HG03460 (cell line): ENCODE measurements around the gene MAP3K15.
"Not testable (repeated sequence)": the region's sequence is repeated elsewhere in the genome, so short reads cannot be mapped to it uniquely, and the experiment has no call there.

Experiments used
- ATAC-seq: cut with Tn5 transposase; IDR thresholded peaks from one replicate; pipeline ENCODE4 v1.9.1; 2021; ENCODE audit not compliant: unreplicated experiment

MAP3K15 gene

DNA sequence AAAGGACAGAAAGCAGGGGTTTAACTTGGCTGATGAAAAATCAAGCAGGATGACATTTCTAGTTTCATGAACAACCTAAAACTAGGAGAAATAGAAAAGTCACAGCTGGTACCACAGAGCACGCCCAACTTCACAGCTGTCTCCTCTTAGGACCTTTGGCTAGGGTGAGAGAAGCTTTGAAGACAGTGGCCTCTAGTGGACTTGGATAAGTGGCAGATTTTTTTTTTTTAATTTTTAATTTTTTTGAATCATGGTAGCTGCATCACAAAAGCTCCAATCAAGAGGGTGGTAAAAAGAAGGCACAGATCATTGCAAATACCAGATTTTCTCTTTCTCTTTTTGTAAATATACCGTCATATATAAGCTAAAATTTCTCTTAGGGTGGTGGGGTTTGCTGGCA, 20.2 kb upstream of the MAP3K15 start:
- no peak for ATAC-seq

DNA sequence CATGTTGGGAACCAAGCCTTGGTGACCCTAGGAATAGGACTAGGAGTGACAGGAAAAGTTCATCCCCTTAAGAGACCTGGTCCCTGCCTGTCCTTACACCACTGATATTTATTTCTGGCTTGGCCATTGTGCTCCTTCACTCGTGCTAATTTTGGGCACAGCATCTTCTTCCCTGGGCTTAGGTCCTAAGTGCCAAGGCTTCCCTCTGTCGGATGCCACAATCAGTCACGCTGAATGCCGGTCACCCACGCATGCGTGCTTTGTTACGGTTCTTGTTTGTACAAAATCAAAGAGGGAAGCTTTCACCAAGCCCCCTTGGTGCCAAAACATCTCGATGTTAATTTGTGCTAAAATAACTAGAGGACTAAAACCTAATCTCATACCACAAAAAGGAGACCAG, 17.4 kb upstream of the MAP3K15 start:
- ATAC-seq: no peak

DNA sequence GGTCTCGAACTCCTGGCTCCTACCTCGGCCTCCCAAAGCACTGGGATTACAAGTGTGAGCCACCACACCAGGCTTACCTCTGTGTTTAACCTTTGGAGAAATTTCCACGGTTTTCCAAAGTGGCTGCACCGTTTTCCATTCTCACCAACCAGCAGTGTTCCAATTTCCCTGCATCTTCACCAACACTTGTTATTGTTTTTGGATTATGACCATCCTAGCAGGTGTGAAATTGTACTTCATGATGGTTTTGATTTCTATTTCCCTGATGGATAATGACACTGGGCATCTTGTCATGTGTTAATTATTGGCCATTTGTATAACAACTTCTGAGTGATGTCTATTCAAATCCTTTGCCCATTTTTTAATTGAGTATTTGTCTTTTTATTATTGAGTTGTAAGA, 2.7 kb upstream of the MAP3K15 start:
- ATAC-seq: no peak

DNA sequence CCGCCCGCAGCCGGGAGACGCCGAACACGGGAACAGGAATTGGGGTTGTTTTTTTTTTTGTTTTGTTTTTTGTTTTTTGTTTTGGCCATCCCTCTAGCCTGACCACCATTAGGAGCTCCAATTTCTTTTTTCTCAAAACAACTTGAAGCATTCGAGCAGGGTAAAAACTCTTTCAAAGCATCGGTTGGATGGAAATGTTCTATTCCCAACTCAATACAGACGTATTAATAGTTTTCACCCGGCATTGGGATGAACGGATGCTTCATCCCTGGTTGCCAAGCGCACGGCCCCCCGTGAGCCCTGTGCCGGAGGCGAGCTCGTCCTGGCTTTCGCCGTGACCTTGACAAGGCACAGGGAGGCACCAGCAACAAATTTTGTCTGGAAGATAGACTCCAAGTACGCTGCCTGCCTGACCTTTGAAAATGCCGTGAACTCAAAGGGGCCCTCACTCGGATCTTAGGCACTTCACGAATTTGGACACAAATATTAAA, 352 bp upstream of the MAP3K15 start:
- no peak for ATAC-seq

DNA sequence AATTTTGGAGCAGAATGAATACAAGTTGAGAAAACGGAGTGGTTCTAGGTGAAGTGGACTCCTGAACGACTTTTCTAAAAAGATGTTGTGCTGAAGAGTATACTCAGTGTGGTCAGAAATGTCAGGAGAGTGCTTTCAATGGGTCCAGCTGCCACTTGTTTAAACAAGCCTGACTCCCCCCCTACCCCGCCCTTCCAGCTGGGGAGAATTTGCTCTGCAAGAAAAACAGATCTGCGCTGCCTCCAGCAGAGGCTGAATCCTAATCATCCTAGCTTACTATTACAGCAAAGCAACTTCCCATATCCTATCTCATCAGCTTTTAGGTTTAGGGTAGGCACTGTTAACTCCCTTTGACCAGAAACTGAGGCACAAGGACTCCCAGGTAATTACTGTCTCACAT, 1.9 kb downstream of the MAP3K15 start:
- ATAC-seq: no peak

DNA sequence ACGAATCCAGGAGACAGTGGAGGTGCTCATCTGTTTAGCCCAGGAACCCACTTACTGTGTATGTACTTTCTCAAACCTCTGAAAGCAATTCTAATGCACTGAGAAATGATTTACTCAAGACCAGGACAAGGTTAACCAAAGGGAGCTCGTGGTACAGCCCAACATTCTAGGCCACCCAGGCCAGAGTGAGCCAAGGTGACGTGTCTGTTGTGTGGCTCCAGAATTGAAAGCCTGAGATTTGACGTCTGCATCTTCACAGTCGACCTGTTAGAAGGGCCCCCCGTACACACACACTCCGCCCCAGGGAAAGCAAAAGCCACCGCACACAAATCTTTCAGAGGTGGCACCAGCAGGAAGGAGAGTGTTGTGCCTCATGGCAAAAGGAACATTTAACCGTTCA, 2.3 kb downstream of the MAP3K15 start:
- no peak for ATAC-seq

DNA sequence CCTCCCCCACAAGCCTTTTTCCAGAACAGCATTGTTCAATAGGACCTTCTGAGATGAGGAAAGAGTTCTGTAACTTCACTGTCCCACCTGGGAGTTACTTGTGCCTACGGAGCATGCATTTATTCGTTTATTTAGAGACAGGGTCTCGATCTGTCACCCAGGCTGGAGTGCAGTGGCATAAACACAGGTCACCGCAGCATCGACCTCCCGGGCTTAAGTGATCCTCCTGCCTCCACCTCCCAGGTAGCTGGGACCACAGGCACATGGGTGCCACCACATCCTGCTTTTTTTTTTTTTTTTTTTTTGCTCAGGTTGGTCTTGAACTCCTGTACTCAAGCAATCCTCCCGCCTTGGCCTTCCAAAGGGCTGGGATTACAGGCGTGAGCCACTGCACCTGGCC, 2.9 kb downstream of the MAP3K15 start:
- ATAC-seq: no peak

DNA sequence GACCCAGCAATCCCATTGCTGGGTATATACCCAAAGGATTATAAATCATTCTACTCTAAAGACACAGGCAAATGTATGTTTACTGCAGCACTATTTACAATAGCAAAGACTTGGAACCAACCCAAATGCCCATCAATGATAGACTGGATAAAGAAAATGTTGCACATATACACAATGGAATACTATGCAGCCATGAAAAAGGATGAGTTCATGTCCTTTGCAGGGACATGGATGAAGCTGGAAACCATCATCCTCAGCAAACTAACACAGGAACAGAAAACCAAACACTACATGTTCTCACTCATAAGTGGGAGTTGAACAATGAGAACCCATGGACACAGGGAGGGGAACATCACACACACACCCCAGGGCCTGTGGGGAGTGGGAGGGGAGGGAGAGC, 3.5 kb downstream of the MAP3K15 start:
- ATAC-seq: not testable (repeated sequence)

DNA sequence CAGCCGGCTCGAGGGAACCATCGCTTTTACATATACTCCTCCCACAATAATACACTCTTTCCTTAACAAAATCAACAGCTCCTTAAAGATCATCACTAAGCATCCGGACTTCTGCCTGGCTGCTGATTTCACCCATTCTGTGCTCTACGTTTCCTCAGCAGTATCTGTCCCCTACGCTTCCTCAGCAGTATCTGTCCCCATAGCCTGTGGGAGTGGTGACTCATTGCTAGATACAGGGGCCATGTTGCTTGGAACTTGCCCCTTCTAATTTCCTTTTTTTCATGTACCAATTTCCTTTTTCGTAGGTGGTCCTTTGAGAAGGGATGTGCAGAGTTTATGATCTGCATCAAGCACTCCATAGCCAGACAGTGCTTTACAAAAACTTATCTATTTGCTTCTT, 18.6 kb downstream of the MAP3K15 start:
- no peak for ATAC-seq

DNA sequence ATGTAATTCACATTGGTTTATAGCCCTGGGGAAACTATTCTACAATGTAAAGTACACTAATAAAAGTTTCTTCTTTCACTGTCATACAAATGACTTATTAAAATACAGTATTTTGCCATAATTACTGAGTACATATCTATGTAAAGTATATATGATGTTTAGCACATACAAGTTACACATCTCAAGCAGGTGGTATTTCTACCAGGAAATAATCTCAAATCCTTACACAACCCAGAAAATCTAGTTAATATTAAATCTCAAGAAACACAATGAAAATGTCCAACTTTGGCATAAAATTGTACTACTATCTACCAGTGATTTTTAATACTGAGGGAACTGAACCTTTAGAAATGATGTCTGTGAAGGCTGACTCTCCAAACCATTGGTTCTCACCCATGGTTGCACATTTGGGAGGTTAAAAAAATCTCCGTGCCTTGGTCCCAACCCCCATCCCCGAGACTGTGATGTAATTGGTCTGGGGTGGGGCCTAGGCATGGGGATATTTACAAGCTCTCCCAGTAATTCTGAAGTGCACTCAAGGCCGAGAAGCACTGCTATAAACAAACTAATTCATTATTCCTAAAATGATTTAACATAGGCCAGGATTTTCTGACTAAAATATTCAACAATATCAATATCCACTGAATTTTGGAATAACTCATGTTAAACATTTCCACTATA, 27.6 kb downstream of the MAP3K15 start:
- ATAC-seq: no peak

DNA sequence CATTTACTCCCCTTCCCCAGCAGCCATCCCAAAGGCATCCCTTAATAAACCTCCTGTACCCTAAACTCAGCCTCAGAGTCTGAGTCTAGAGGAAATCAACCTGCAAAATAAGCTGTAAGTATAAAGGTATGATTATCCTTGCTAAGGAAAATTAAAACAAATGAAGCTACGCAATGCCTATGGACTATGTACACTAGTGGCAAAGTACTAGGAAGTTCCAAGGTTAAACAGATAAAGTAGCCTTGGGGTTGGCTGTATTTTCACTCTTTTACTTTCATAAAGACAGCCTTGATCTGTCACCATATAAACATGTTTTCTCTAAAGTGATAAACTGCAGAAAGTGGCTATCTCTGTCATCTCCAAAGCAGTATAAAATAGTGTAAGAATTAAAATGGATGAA, 35.9 kb downstream of the MAP3K15 start:
- ATAC-seq: no peak

DNA sequence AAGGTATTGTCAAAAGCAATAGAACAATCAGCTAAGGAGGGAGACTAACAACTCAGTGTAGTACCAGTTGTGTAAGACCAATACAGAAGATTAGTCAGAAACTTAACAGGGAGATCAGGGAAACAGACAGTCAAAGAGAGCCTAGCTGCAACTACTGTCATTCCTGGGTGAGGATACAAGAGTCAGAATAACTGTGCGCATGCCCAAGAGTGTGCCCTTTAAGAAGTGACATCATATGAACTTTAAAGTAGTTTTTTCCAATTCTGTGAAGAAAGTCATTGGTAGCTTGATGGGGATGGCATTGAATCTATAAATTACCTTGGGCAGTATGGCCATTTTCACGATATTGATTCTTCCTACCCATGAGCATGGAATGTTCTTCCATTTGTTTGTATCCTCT, 46.9 kb downstream of the MAP3K15 start:
- ATAC-seq: not testable (repeated sequence)

DNA sequence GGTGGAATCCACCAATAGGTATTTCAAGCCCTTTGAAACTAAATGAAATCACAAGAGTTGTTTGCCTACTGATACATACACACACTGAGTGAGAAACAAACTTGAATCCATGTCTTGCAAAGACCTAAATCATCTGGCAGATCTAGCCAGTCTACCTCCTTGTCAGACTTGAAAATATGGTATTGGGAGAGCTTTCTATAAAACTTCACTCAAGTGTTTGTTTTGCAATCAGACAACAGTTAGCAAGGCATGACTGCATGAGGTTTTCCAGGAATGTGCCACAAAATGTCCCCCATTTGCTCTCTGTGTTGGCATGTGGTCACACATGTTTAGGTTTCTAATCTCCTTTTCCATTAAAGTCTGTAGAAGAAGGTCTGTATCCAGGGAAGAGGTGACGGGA, 52.4 kb downstream of the MAP3K15 start:
- ATAC-seq: no peak

DNA sequence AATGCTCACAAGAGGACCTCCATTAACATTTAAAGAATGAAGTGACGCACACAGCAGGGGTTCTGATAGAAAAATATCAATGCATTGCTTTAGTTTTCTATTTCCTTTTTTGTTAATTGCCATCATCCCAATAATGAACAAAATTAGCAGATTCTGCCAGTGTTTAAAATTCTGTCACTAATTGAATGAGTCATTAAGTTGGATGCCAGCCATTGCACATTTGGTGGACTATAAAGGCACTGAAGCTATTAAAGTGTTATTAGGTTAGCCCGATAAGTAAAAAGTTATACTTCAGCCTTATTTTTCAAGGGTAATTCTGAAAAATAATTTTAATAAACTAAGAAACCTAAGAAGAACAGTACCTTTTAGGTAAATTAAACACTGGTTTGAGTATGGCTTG, 53.1 kb downstream of the MAP3K15 start:
- ATAC-seq: no peak

DNA sequence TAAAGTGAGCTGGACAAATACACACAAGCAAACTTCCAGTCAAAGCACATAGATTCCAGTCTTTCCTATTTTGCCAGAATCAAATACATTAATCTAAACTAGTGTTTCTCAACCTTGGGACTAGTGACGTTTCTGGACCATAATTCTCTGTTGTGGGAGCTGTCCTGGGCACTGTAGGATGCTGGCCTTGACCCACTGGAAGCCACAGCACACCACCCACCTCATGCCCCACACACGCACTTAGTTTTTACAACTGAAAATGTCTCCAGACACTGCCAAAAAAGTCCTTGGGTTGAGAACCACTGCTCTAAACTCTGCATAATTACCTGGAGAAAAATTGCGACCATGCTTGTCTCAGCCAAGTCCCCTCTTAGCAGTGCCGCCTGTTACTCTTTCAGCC, 57.6 kb downstream of the MAP3K15 start:
- no peak for ATAC-seq

DNA sequence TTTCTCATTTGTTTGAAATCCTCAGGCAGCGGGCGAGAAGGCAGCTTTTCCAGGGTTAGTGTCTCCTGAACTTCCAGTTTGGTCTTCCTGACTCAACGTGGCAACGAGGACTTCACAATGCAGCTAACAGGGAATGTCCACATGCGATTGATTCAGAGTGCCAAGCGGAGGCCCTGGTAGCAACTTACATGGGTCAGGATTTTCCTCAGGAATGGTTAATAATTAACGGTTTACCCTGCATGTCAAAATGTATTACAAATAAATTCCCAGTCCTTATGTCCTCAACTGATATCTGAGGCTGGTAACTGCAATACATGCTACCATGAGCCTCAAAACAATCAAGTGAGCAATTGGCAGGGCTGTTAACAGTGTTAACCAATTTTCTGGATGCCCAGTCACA, 67.2 kb downstream of the MAP3K15 start:
- ATAC-seq: no peak

DNA sequence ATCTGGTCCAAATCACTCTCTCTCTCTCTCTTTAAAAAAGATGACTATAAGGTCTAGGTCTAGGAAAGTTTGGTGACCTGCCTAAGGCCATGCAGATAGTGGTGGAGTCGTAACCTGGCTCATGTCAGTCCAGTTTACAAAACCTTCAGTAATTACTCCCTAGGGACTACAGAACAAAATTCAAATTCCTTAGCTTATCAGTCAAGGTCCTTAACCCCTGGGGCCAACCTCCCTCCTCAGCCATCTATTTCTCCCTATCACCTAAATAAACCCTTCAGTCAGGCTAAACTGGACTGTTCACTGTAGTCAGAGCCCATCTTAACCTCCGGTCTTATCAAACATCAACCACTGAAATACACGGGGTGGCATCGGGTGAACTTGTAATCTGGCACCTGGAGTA, 68.9 kb downstream of the MAP3K15 start:
- ATAC-seq: no peak

DNA sequence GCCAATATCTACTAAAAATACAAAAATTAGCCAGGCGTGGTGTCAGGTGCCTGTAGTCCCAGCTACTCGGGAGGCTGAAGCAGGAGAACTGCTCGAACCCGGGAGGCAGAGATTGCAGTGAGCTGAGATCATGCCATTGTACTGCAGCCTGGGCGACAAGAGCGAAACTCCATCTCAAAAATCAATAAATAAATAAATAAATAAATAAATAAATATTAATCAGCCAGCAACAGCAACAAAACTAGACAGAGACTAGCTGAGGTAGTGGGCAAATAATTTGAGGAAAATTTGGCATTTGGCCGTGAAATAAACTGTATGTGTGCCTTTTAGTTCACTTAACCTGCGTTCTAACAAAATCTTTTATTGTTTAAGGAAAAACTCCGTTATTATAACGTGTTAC, 69.5 kb downstream of the MAP3K15 start:
- ATAC-seq: not testable (repeated sequence)

DNA sequence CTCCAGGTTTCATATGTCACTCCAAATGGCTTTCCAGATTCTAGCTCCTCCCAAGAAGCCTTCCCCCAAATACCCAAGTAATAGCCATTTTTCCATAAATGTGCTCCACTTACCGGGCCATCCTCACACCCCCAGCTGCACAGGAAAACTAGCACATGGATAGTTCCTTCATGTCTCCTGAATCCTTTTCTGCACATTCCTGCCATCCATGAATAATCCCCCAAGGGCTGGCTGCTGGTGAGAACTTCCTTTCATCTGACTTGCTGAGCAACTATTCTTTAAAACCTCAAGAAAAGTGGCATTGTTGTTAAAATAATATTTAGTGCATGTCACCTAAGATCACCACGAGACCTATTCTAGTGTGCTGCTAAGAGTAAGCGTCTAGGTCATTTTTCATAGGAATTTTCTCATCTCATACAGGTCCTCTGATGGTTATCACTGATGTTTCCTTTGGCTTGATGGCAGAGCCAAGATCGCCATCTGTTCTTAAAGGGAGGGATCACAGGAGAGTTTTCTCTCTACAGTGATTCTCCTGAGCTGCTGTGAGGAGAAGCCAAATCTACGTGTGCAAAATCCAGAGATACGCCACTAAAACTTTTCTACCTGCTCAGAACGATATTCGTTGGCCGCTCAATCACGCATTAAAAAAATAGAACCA, 71.3 kb downstream of the MAP3K15 start:
- ATAC-seq: no peak

DNA sequence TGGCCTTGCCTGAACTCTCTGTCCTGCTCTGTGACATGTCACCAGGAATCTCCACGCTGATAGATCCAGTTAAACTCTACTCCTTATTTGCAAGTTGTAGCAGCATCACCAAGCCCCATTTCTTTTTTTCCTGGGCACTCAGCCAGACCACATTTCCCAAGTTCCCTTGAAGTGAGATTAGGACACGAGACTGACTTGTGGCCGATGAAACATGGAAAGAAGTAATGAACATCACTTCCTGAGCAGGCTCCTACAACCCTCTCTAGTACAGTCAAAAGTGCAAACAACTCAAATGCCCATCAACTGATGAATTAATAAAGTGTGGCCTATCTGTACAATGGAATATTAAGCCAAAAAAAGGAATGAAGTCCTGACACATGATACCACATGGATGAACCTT, 74.6 kb downstream of the MAP3K15 start:
- ATAC-seq: no peak

DNA sequence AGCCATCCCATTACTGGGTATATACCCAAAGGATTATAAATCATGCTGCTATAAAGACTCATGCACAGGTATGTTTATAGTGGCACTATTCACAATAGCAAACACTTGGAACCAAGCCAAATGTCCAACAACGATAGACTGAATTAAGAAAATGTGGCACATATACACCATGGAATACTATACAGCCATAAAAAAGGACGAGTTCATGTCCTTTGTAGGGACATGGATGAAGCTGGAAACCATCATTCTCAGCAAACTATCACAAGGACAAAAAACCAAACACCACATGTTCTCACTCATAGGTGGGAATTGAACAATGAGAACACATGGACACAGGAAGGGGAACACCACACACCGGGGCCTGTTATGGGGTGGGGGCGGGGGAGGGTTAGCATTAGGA, 92.6 kb downstream of the MAP3K15 start:
- ATAC-seq: not testable (repeated sequence)

DNA sequence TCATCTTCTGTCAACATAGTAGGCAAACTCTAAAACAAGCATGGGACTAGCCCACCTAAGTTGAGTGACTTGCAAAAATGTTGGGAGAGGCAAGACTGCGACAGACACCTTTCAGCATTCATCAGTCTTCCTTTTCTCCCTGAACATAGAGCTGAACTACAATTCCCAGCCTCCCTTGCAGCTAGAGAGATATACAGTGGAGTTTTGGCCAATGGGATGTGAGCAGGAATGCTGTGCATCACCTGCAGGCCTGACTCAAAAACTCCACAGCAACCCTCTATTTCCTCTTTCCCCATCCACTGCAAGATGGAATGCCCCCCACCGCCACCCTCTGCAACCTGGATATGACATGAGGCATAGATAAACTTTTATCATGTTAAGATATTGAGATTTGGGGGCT, 105.0 kb downstream of the MAP3K15 start:
- ATAC-seq: no peak

DNA sequence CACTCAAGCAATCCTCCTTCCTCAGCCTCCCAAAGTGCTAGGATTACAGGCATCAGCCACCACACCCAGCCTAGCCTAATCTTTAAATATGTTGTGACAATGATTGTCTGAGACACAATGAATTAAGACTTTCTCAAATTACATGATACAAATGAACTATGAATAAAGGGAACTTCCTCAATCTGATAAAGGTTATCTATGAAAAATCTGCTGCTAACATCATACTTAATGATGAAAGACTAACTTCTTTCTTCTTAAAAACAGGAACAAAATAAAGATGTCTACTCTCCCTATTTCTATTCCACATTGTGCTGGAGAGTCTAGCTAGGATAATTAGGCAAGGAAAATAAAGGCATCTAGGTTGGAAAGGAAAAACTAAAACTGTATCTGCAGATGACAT, 111.6 kb downstream of the MAP3K15 start:
- ATAC-seq: no peak
